Muscle layer of colon (tissue), 2 donors: ENCODE results near the gene GPC5.
"Not testable (repeated sequence)": the region's sequence is repeated elsewhere in the genome, so short reads cannot be mapped to it uniquely, and the experiment has no call there.

ENCODE experiments used
- H3K27ac ChIP-seq: one replicate; pipeline ENCODE4 v1.7.0; 2013; ENCODE audit warnings: low read depth, mild to moderate bottlenecking, low read length, moderate library complexity
- H3K27me3 ChIP-seq, 2 donors: one replicate each; pipeline ENCODE4 v1.7.0; 2013; ENCODE audit warnings: low read length in 2 of 2, mild to moderate bottlenecking in 2 of 2; ENCODE audit not compliant: insufficient read depth in 2 of 2, control insufficient read depth in 1 of 2
- H3K36me3 ChIP-seq: one replicate; pipeline ENCODE4 v1.7.0; 2013; ENCODE audit warnings: mild to moderate bottlenecking, low read length; ENCODE audit not compliant: insufficient read depth
- H3K4me1 ChIP-seq: one replicate; pipeline ENCODE4 v1.7.0; 2013; ENCODE audit warnings: mild to moderate bottlenecking, low read length; ENCODE audit not compliant: insufficient read depth
- H3K4me3 ChIP-seq, 2 donors: one replicate each; pipeline ENCODE4 v1.7.0; 2013; ENCODE audit warnings: low read length in 2 of 2, low read depth in 1 of 2, mild to moderate bottlenecking in 1 of 2, moderate library complexity in 1 of 2
- H3K9ac ChIP-seq: one replicate; pipeline ENCODE4 v1.7.0; 2013; ENCODE audit warnings: low read length
- H3K9me3 ChIP-seq: one replicate; pipeline ENCODE4 v1.7.0; 2013; ENCODE audit warnings: mild to moderate bottlenecking, low read length
- donor health status: abdominal sarcoma.
- donor health status: Adenocarcinoma of cecum.

Gene GPC5

DNA sequence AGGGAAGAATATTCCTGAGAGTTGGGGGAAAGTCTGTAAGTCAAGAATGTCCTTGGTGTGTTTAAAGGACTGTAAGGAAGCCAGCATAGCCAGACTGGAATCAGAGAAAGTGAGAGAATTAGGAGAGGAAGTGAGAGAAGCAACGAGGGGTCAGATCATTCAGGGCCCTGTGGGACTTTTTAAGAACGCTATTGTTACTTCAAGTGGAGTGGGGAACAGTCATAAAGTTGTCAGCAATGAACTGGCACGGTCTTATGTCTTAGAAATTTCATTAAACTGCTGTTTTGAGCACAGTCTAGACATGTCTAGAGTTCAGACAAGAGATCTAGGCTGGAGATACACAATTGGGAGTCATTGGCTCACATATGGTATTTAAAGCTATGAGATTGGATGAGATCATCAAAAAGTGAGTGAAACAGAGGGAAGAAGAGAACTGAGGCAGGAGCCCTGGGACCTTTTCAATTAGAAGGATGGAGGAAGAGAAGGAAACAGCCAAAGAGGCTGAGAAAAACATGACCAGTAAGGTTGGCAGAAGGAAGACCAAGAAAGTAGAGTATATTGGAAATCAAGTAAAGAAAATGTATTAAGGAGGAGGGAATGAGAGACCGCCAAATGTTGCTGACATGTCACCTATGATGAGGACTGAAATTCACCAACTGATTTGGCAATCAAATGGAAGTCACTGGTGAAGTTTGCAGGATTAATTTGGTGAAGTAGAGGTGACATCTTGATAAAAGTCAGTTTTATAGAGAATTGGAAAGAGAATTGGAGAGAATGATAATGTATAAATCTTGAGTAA, 263.5 kb downstream of the GPC5 start:
- Histone ChIP-seq H3K4me3 (no peak overlapping the region), H3K36me3 (no peaks in the 10 kb centered on the region), H3K27ac (no peak overlapping the region), H3K27me3 (no peaks in the 10 kb centered on the region), H3K4me1 (no peaks in the 10 kb centered on the region), H3K9me3 (no peaks in the 10 kb centered on the region), H3K9ac (no peak overlapping the region)

DNA sequence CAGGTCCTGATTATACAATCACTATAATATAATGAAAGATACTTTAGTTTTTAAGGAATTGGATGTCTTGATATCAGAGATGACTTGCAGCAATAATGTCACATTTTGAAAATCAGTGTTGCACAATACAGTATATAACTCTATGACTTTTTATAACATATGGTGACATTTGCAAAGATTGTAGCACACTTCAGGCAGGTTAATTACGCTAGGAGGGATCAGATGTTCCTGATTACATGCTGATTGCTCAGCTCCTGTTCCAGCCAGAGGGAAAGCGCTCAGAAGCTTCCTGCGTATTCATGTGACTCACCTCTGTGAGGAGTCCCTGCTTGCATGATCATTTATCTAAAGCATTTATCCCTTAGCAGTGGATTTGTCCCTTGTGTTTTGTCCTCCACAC, 265.6 kb downstream of the GPC5 start:
- Histone ChIP-seq H3K27me3 (no peaks in the 10 kb centered on the region), H3K4me3 (no peak overlapping the region), H3K36me3 (no peaks in the 10 kb centered on the region), H3K27ac (no peak overlapping the region), H3K9ac (no peak overlapping the region), H3K9me3 (no peaks in the 10 kb centered on the region), H3K4me1 (no peaks in the 10 kb centered on the region)

- H3K4me1 ChIP-seq = no peaks in the 10 kb centered on the region
These were observed 269.1 kb downstream of the GPC5 start for GRCh38 chr13:91667486-91667885.

GRCh38 chr13:91668866-91669495, 270.6 kb downstream of the GPC5 start:
- Histone ChIP-seq H3K27ac (no peak overlapping the region), H3K36me3 (no peaks in the 10 kb centered on the region), H3K9me3 (no peaks in the 10 kb centered on the region), H3K9ac (no peak overlapping the region), H3K4me1 (no peaks in the 10 kb centered on the region), H3K27me3 (no peaks in the 10 kb centered on the region), H3K4me3 (no peak overlapping the region)

More at GRCh38 chr13:91667486-91667885, 269.1 kb downstream of the GPC5 start:
- Histone ChIP-seq H3K27me3 (no peaks in the 10 kb centered on the region), H3K27ac (no peak overlapping the region), H3K4me3 (no peak overlapping the region), H3K36me3 (no peaks in the 10 kb centered on the region), H3K9me3 (no peaks in the 10 kb centered on the region), H3K9ac (no peak overlapping the region)

- not testable (repeated sequence) for H3K36me3 ChIP-seq, H3K9me3 ChIP-seq, H3K4me3 ChIP-seq, H3K27me3 ChIP-seq, H3K4me1 ChIP-seq, H3K27ac ChIP-seq, H3K9ac ChIP-seq
These were observed 275.9 kb downstream of the GPC5 start for GRCh38 chr13:91674347-91674746.

GRCh38 chr13:91684746-91685145, 286.3 kb downstream of the GPC5 start:
- Histone ChIP-seq H3K36me3 (no peaks in the 10 kb centered on the region), H3K4me3 (no peak overlapping the region), H3K27ac (no peak overlapping the region), H3K9me3 (no peaks in the 10 kb centered on the region), H3K9ac (no peak overlapping the region), H3K27me3 (no peaks in the 10 kb centered on the region), H3K4me1 (no peaks in the 10 kb centered on the region)

- Histone ChIP-seq H3K4me1 (no peaks in the 10 kb centered on the region), H3K9ac (no peak overlapping the region), H3K9me3 (no peaks in the 10 kb centered on the region), H3K36me3 (no peaks in the 10 kb centered on the region), H3K27ac (no peak overlapping the region), H3K27me3 (no peaks in the 10 kb centered on the region), H3K4me3 (no peak overlapping the region)
These were observed 292.5 kb downstream of the GPC5 start for GRCh38 chr13:91690944-91691343.

DNA sequence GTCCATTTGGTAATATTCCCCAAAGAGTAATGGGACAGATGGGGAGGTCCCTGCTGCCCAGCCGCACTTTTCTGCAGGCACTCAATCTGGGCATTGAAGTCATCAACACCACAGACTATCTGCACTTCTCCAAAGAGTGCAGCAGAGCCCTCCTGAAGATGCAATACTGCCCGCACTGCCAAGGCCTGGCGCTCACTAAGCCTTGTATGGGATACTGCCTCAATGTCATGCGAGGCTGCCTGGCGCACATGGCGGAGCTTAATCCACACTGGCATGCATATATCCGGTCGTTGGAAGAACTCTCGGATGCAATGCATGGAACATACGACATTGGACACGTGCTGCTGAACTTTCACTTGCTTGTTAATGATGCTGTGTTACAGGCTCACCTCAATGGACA, 295.0 kb downstream of the GPC5 start:
- H3K4me1 ChIP-seq = no peaks in the 10 kb centered on the region
- no peak overlapping the region for H3K4me3 ChIP-seq
- H3K27me3 ChIP-seq = no peaks in the 10 kb centered on the region
- no peak overlapping the region for H3K9ac ChIP-seq
- H3K27ac ChIP-seq = no peak overlapping the region
- no peaks in the 10 kb centered on the region for H3K9me3 ChIP-seq
- no peaks in the 10 kb centered on the region for H3K36me3 ChIP-seq

- Histone ChIP-seq H3K27ac (no peak overlapping the region), H3K9me3 (no peaks in the 10 kb centered on the region), H3K36me3 (no peaks in the 10 kb centered on the region), H3K9ac (no peak overlapping the region), H3K27me3 (no peaks in the 10 kb centered on the region), H3K4me3 (no peak overlapping the region), H3K4me1 (no peaks in the 10 kb centered on the region)
These were observed 299.9 kb downstream of the GPC5 start for GRCh38 chr13:91698308-91698707.

- Histone ChIP-seq H3K9me3 (no peaks in the 10 kb centered on the region), H3K4me1 (no peaks in the 10 kb centered on the region), H3K4me3 (no peak overlapping the region), H3K36me3 (no peaks in the 10 kb centered on the region), H3K27me3 (no peaks in the 10 kb centered on the region), H3K9ac (no peak overlapping the region), H3K27ac (no peak overlapping the region)
These were observed 300.3 kb downstream of the GPC5 start for GRCh38 chr13:91698767-91699166.

DNA sequence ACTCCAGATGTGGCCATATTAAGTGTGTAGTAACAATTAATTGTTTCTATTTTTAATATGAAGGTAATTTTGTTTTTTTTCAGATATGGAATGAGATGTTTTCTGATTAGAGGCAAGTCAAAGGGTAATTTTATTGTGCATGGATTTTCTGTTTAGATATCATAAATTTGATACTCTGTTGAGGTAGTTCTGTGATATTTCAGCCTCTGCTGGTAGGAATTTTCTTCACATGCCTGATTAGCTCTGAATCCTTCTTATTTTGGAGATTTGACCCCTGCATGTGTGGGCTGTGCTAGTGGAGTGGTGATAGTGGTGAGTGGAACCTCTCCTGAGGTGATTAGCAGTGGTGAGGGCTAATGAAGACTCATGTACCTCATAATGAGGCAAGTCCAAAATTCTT, 301.4 kb downstream of the GPC5 start:
- Histone ChIP-seq H3K27ac (no peak overlapping the region), H3K4me1 (no peaks in the 10 kb centered on the region), H3K9ac (no peak overlapping the region), H3K9me3 (no peaks in the 10 kb centered on the region), H3K4me3 (no peak overlapping the region), H3K36me3 (no peaks in the 10 kb centered on the region), H3K27me3 (no peaks in the 10 kb centered on the region)

DNA sequence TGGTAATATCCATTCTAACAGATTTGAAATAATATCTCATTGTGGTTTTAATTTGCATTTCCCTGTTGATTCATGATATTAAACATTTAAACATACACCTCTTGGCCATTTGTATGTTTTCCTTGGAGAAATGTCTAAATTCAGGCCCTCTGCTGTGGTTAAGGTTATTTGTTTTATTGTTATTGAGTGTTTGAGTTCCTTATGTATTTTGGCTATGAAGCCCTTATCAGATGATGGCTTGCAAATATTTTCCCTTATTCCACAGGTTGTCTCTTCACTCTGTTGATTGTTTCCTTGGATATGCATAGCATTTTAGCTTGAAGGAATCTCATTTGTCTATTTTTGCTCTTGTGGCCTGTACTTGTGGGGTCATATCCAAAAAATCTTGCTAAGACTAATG, 303.6 kb downstream of the GPC5 start:
- Histone ChIP-seq H3K27ac (no peak overlapping the region), H3K4me1 (no peaks in the 10 kb centered on the region), H3K36me3 (no peaks in the 10 kb centered on the region), H3K27me3 (no peaks in the 10 kb centered on the region), H3K9ac (no peak overlapping the region), H3K9me3 (no peaks in the 10 kb centered on the region), H3K4me3 (no peak overlapping the region)
